ENCODE results near the gene MAP4K2. TPM values are rescaled to one million over a fixed set of nuclear protein-coding genes. Genes with fewer than 3 reads are reported as not detected.
A peak's percentile ranks its signal among the peaks of the same experiment; 100 is the strongest.
"Not testable (repeated sequence)": the region's sequence is repeated elsewhere in the genome, so short reads cannot be mapped to it uniquely, and the experiment has no call there.

Gene MAP4K2
- 10 to 100 TPM in 1 of 2 donors, 1 to 10 TPM in 1; 10.0 to 10.4 TPM for total RNA-seq
- long read RNA-seq, full-length matches to known transcripts, result 5 of 13 reads
- long read RNA-seq, partial matches to known transcripts, result 4 of 13 reads
- long read RNA-seq, other reads (novel, unspliced or antisense), result 4 of 13 reads

- ATAC-seq, result peak; percentile 89 to 95
- DNase-seq, result peak; percentile 93
- intact Hi-C loops (cut with DNase I), result no loop called here
Measured at GRCh38 chr11:64803158-64803845, at the start of gene MAP4K2. MAP4K2 (minus strand) TSS chr11:64803214; CDS start chr11:64803149, 65 bp downstream.

GRCh38 chr11:64851831-64852351, 48.9 kb upstream of the MAP4K2 start:
- intact Hi-C loops (cut with DNase I), result no loop called here
- no peak for ATAC-seq

GRCh38 chr11:64850979-64851567, 48.1 kb upstream of the MAP4K2 start:
- DNase-seq (no peak), ATAC-seq (no peak)
- intact Hi-C loops (cut with DNase I), result no loop called here

More at GRCh38 chr11:64851831-64852351, 48.9 kb upstream of the MAP4K2 start:
- DNase-seq, result no peak

- DNase-seq, result peak; percentile 52
- ATAC-seq, result peak; percentile 13 to 15
Measured at GRCh38 chr11:64849598-64850356, 46.8 kb upstream of the MAP4K2 start.

GRCh38 chr11:64848826-64849597, 46.0 kb upstream of the MAP4K2 start:
- ATAC-seq (no peak), DNase-seq (no peak)
- intact Hi-C loops (cut with DNase I), result loop anchor here in 1 of 2 donors (10.0 kb wide), 1 partner anchor 64 kb away; no protein-coding TSS in a partner anchor

More at GRCh38 chr11:64849598-64850356, 46.8 kb upstream of the MAP4K2 start:
- intact Hi-C loops (cut with DNase I), result loop anchor here in 1 of 2 donors (10.0 kb wide), 1 partner anchor 65 kb away; no protein-coding TSS in a partner anchor

GRCh38 chr11:64848214-64848825, 45.3 kb upstream of the MAP4K2 start:
- DNase-seq (no peak), ATAC-seq (no peak)
- intact Hi-C loops (cut with DNase I), result loop anchor here in 1 of 2 donors (10.0 kb wide), 1 partner anchor 64 kb away; no protein-coding TSS in a partner anchor

- intact Hi-C loops (cut with DNase I), result loop anchor here (1.0 to 10.0 kb wide), 3 partner anchors 47 to 62 kb away; no protein-coding TSS in a partner anchor
- ATAC-seq (peak; percentile 83 to 88), DNase-seq (peak; percentile 93)
Measured at GRCh38 chr11:64846998-64847666, 44.1 kb upstream of the MAP4K2 start.

GRCh38 chr11:64845776-64846129, 42.7 kb upstream of the MAP4K2 start:
- DNase-seq, ATAC-seq: not testable (repeated sequence)
- intact Hi-C loops (cut with DNase I), result loop anchor here (2.0 to 10.0 kb wide), 2 partner anchors 49 to 61 kb away; no protein-coding TSS in a partner anchor

GRCh38 chr11:64845129-64845775, 42.2 kb upstream of the MAP4K2 start:
- DNase-seq, result no peak
- no peak for ATAC-seq
- intact Hi-C loops (cut with DNase I), result loop anchor here in 1 of 2 donors (10.0 kb wide), 1 partner anchor 60 kb away; no protein-coding TSS in a partner anchor

- ATAC-seq (peak; percentile 55 to 60), DNase-seq (peak; percentile 68)
- intact Hi-C loops (cut with DNase I), result loop anchor here in 1 of 2 donors (10.0 kb wide), 1 partner anchor 60 kb away; no protein-coding TSS in a partner anchor
Measured at GRCh38 chr11:64844330-64845128, 41.5 kb upstream of the MAP4K2 start, which contains the start of gene CDC42BPG. CDC42BPG (minus strand) TSS chr11:64844653; CDS start chr11:64844569, 84 bp downstream.

GRCh38 chr11:64843686-64844329, 40.8 kb upstream of the MAP4K2 start:
- intact Hi-C loops (cut with DNase I), result loop anchor here in 1 of 2 donors (10.0 kb wide), 1 partner anchor 59 kb away; no protein-coding TSS in a partner anchor
- DNase-seq (no peak), ATAC-seq (no peak)

GRCh38 chr11:64842851-64843685, 40.1 kb upstream of the MAP4K2 start:
- intact Hi-C loops (cut with DNase I), result loop anchor here in 1 of 2 donors (10.0 kb wide), 1 partner anchor 58 kb away; no protein-coding TSS in a partner anchor
- DNase-seq (no peak), ATAC-seq (no peak)

GRCh38 chr11:64842366-64842759, 39.3 kb upstream of the MAP4K2 start:
- intact Hi-C loops (cut with DNase I), result loop anchor here in 1 of 2 donors (10.0 kb wide), 1 partner anchor 58 kb away; no protein-coding TSS in a partner anchor
- no peak for ATAC-seq
- no peak for DNase-seq

All from left cardiac atrium (tissue), 4 donors.